ENCODE results near the gene BCAS3.

BCAS3 gene

GRCh38 chr17:60939318-60939717 lies 261.7 kb downstream of the BCAS3 start:
- no peaks in the 10 kb centered on the region for H3K36me3 ChIP-seq (replicated peaks)
- no peak for DNase-seq
- TF ChIP-seq CTCF (IDR thresholded peaks at IDR 0.05; ENCODE audit: low read depth, low read length, missing control alignments), result no peak
- in situ Hi-C loops (cut with HindIII; ENCODE audit: low pct_ligation_motif_present, low sequenced_read_pairs), result no loop called here
- no peak overlapping the region for H3K4me3 ChIP-seq (ENCODE audit: low read depth, low read length)
- no peaks in the 10 kb centered on the region for H3K27me3 ChIP-seq (replicated peaks)
- no peak overlapping the region for H3K27ac ChIP-seq

DNA sequence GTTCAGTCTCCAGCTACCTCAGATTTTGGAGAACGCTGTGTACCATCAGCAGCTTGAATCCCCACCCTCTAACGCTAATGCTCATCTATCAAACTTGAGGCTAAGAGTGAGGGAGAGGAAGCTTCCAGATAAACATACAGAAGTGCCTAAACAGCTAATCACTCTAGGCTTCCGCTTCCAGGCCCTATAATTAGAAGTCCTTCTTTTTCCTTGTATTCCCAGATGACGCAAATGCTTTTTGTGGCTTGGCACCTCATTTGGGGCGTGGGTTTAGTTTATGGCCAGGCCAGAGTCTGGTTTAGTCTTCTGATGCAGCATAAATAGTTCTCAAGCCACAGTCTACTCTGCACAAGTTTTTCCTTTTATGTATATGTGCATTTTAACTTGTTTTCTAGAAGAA lies 263.4 kb downstream of the BCAS3 start:
- no peak for TF ChIP-seq CTCF (IDR thresholded peaks at IDR 0.05; ENCODE audit: low read depth, low read length, missing control alignments)
- Histone ChIP-seq H3K27me3 (replicated peaks) (no peaks in the 10 kb centered on the region), H3K4me3 (ENCODE audit: low read depth, low read length) (no peak overlapping the region), H3K27ac (no peak overlapping the region), H3K36me3 (replicated peaks) (no peaks in the 10 kb centered on the region)
- peak; percentile 89 for DNase-seq
- in situ Hi-C loops (cut with HindIII; ENCODE audit: low pct_ligation_motif_present, low sequenced_read_pairs), result no loop called here

DNA sequence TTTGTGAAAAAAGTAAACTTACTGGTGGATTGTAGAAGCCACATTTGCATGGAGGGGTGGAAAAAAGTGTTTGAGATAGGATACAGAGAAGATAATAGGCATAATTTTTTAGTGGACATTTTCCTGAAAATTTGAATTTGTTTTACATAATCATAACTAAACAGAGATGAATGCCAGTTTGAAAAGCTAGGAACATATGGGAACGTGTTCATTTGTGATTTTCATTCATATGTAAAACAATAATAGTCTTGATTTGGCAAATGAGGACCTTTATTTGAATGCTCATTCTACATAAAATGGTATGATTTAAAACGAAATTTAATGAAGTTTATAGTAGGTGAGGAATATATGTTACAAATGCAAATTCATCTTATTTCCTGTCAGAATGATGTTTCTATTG lies 263.9 kb downstream of the BCAS3 start:
- Histone ChIP-seq H3K27ac (no peak overlapping the region), H3K36me3 (replicated peaks) (no peaks in the 10 kb centered on the region), H3K4me3 (ENCODE audit: low read depth, low read length) (no peak overlapping the region), H3K27me3 (replicated peaks) (no peaks in the 10 kb centered on the region)
- no peak for TF ChIP-seq CTCF (IDR thresholded peaks at IDR 0.05; ENCODE audit: low read depth, low read length, missing control alignments)
- DNase-seq, result no peak
- in situ Hi-C loops (cut with HindIII; ENCODE audit: low pct_ligation_motif_present, low sequenced_read_pairs), result no loop called here

DNA sequence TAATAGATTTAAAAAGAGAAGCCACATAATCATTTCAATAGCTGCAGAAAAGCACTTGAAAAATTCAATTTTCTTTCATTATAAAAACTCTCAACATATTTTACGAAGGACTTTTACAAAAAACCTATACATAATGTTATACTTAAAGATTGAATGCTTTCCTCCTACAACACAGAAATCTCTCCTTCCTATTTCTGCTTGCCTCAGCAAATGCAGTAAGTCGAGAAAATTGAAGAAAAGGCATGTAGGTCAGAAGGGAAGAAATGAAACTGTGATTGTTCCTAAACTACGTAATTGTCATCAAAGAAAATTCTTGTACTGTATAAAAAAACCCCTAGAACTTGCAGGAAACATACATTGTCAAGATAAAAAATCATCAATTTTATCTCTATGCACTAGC lies 267.1 kb downstream of the BCAS3 start:
- no peaks in the 10 kb centered on the region for H3K36me3 ChIP-seq (replicated peaks)
- H3K27me3 ChIP-seq (replicated peaks), result no peaks in the 10 kb centered on the region
- in situ Hi-C loops (cut with HindIII; ENCODE audit: low pct_ligation_motif_present, low sequenced_read_pairs), result no loop called here
- DNase-seq, result no peak
- H3K4me3 ChIP-seq (ENCODE audit: low read depth, low read length), result no peak overlapping the region
- no peak overlapping the region for H3K27ac ChIP-seq
- TF ChIP-seq CTCF (IDR thresholded peaks at IDR 0.05; ENCODE audit: low read depth, low read length, missing control alignments), result no peak

GRCh38 chr17:60947100-60947499 lies 269.4 kb downstream of the BCAS3 start:
- Histone ChIP-seq H3K27me3 (replicated peaks) (no peaks in the 10 kb centered on the region), H3K4me3 (ENCODE audit: low read depth, low read length) (no peak overlapping the region), H3K36me3 (replicated peaks) (no peaks in the 10 kb centered on the region), H3K27ac (no peak overlapping the region)
- TF ChIP-seq CTCF (IDR thresholded peaks at IDR 0.05; ENCODE audit: low read depth, low read length, missing control alignments), result no peak
- peak; percentile 25 for DNase-seq
- in situ Hi-C loops (cut with HindIII; ENCODE audit: low pct_ligation_motif_present, low sequenced_read_pairs), result no loop called here

DNA sequence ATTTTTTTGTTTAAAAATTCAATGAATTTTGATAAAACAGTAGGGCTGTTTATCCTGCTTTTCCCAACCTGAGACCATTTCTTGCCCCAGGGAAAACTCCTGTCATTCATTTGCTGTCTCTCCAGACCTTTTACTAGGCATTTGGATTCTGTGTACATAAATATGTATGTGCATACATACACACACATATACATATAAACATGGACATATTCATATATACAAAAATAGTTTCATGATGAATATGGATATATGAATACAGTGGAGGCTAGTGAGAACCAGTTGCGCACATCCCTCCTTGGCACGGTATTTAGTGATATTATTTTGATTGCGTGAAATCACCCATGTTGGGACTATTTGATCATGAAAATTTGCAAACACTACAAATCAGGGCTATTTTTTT lies 269.9 kb downstream of the BCAS3 start:
- no peak overlapping the region for H3K4me3 ChIP-seq (ENCODE audit: low read depth, low read length)
- DNase-seq, result no peak
- TF ChIP-seq CTCF (IDR thresholded peaks at IDR 0.05; ENCODE audit: low read depth, low read length, missing control alignments), result no peak
- H3K27ac ChIP-seq, result no peak overlapping the region
- in situ Hi-C loops (cut with HindIII; ENCODE audit: low pct_ligation_motif_present, low sequenced_read_pairs), result no loop called here
- no peaks in the 10 kb centered on the region for H3K27me3 ChIP-seq (replicated peaks)
- H3K36me3 ChIP-seq (replicated peaks), result no peaks in the 10 kb centered on the region

All from brain microvascular endothelial cell (primary cell).